Measurements from ENCODE around the gene CEP89.

Gene CEP89

DNA sequence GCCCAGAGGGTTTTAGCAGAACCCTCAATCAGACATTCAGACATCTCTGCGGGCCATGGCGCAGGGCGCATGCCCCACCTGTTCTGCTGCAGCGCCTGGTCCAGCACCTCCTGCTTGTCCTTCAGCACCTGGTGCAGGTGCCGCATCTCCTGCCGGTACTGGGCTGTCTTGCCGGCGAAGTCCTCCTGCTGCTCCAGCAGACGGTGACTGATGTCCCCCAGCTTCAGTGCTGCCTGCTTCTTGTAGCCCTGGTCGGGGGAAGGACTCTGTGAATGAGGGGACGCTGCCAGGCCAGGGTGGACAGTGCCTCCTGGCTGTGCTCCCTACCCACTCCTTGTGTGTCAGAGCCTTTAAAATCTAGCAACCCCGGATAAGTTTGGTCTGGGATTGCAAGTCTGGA lies 90.0 kb downstream of the CEP89 start:
- Histone ChIP-seq H3K4me3 (ENCODE audit: low read length) (no peak overlapping the region), H3K27ac (ENCODE audit: low read length) (no peak overlapping the region), H3K9me3 (replicated peaks; ENCODE audit: insufficient read depth, low read length) (no peaks in the 10 kb centered on the region), H4K20me1 (ENCODE audit: insufficient read depth, low read length) (no peaks in the 10 kb centered on the region), H3K9me2 (replicated peaks; ENCODE audit: insufficient read depth, low read length) (no peaks in the 10 kb centered on the region), H2AFZ (ENCODE audit: low read length) (no peak overlapping the region), H3K4me2 (ENCODE audit: low read depth, low read length) (no peak overlapping the region), H3K4me1 (ENCODE audit: low read length) (no peaks in the 10 kb centered on the region), H3K27me3 (replicated peaks; ENCODE audit: insufficient read depth, low read length) (no peaks in the 10 kb centered on the region), H3F3A (ENCODE audit: insufficient read depth, low read length) (no peaks in the 10 kb centered on the region), H3K9ac (ENCODE audit: low read length) (no peak overlapping the region), H3K36me3 (replicated peaks; ENCODE audit: insufficient read depth, low read length) (no peaks in the 10 kb centered on the region), H3K79me2 (ENCODE audit: low read length) (no peaks in the 10 kb centered on the region)
- no peak for DNase-seq
- TF ChIP-seq EZH2phosphoT487 (IDR thresholded peaks at IDR 0.05; ENCODE audit: low read length) (no peak), EZH2 (optimal IDR thresholded peaks at IDR 0.05; ENCODE audit: low read depth, low read length) (no peak)
- TF ChIP-seq, protein P1, sequence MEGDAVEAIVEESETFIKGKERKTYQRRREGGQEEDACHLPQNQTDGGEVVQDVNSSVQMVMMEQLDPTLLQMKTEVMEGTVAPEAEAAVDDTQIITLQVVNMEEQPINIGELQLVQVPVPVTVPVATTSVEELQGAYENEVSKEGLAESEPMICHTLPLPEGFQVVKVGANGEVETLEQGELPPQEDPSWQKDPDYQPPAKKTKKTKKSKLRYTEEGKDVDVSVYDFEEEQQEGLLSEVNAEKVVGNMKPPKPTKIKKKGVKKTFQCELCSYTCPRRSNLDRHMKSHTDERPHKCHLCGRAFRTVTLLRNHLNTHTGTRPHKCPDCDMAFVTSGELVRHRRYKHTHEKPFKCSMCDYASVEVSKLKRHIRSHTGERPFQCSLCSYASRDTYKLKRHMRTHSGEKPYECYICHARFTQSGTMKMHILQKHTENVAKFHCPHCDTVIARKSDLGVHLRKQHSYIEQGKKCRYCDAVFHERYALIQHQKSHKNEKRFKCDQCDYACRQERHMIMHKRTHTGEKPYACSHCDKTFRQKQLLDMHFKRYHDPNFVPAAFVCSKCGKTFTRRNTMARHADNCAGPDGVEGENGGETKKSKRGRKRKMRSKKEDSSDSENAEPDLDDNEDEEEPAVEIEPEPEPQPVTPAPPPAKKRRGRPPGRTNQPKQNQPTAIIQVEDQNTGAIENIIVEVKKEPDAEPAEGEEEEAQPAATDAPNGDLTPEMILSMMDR (IDR thresholded peaks at IDR 0.05; ENCODE audit: low read length): no peak

DNA sequence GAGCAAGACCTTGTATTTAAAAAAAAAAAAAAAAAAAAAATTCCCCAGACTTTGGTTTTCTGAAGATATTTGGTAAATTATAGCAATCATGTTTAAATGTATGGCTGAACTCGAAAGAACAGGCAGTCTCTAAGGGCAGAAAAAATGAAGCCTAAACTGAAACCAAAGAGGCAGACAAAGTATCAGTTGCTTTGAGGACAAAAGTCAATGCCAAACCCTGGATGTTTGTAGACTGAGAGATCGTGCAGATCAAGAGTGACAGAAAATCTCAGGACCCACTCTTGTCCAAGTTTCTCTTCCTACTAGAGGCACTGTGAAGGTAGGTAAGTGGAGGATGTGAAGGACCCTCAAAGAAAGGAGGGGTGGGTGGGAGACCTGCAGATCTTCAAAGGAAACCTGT lies 91.1 kb downstream of the CEP89 start:
- H3K9ac ChIP-seq (ENCODE audit: low read length): no peak overlapping the region
- H3K4me3 ChIP-seq (ENCODE audit: low read length): no peak overlapping the region
- H3K9me2 ChIP-seq (replicated peaks; ENCODE audit: insufficient read depth, low read length): no peaks in the 10 kb centered on the region
- H3K27me3 ChIP-seq (replicated peaks; ENCODE audit: insufficient read depth, low read length): no peaks in the 10 kb centered on the region
- H3K4me1 ChIP-seq (ENCODE audit: low read length): no peaks in the 10 kb centered on the region
- no peaks in the 10 kb centered on the region for H3K79me2 ChIP-seq (ENCODE audit: low read length)
- no peaks in the 10 kb centered on the region for H4K20me1 ChIP-seq (ENCODE audit: insufficient read depth, low read length)
- no peak overlapping the region for H2AFZ ChIP-seq (ENCODE audit: low read length)
- H3F3A ChIP-seq (ENCODE audit: insufficient read depth, low read length): no peaks in the 10 kb centered on the region
- TF ChIP-seq EZH2phosphoT487 (IDR thresholded peaks at IDR 0.05; ENCODE audit: low read length) (no peak), EZH2 (optimal IDR thresholded peaks at IDR 0.05; ENCODE audit: low read depth, low read length) (no peak)
- TF ChIP-seq, protein P1 (IDR thresholded peaks at IDR 0.05; ENCODE audit: low read length): no peak
- no peak for DNase-seq
- H3K9me3 ChIP-seq (replicated peaks; ENCODE audit: insufficient read depth, low read length): no peaks in the 10 kb centered on the region
- H3K36me3 ChIP-seq (replicated peaks; ENCODE audit: insufficient read depth, low read length): no peaks in the 10 kb centered on the region
- no peak overlapping the region for H3K27ac ChIP-seq (ENCODE audit: low read length)
- H3K4me2 ChIP-seq (ENCODE audit: low read depth, low read length): no peak overlapping the region

DNA sequence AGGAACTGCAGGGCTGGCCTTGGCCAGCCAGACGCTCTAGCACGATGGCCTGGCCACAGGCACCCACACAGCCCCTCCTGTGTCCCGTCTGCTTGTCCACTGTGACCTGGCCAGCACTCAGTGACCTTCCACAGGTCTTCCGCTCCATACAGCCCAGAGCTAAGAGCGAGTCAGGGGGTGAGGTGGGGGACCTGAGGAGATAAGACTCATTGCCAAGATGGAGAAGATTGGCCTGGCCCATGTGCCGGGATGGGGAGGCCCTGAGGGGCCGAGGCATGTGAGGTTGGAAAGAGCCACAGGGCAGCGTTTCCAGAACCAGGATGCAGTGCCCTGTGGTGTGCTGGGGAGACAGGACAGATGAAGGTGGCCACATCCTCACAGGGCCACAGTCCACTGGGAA lies 92.0 kb downstream of the CEP89 start:
- Histone ChIP-seq H3K27me3 (replicated peaks; ENCODE audit: insufficient read depth, low read length) (no peaks in the 10 kb centered on the region), H3F3A (ENCODE audit: insufficient read depth, low read length) (no peaks in the 10 kb centered on the region), H3K36me3 (replicated peaks; ENCODE audit: insufficient read depth, low read length) (no peaks in the 10 kb centered on the region), H2AFZ (ENCODE audit: low read length) (no peak overlapping the region), H4K20me1 (ENCODE audit: insufficient read depth, low read length) (no peaks in the 10 kb centered on the region), H3K4me2 (ENCODE audit: low read depth, low read length) (no peak overlapping the region), H3K4me1 (ENCODE audit: low read length) (no peaks in the 10 kb centered on the region), H3K4me3 (ENCODE audit: low read length) (no peak overlapping the region), H3K9me2 (replicated peaks; ENCODE audit: insufficient read depth, low read length) (no peaks in the 10 kb centered on the region), H3K79me2 (ENCODE audit: low read length) (no peaks in the 10 kb centered on the region), H3K9me3 (replicated peaks; ENCODE audit: insufficient read depth, low read length) (no peaks in the 10 kb centered on the region), H3K27ac (ENCODE audit: low read length) (no peak overlapping the region), H3K9ac (ENCODE audit: low read length) (no peak overlapping the region)
- TF ChIP-seq EZH2 (optimal IDR thresholded peaks at IDR 0.05; ENCODE audit: low read depth, low read length): no peak
- no peak for TF ChIP-seq EZH2phosphoT487 (IDR thresholded peaks at IDR 0.05; ENCODE audit: low read length)
- TF ChIP-seq, protein P1 (IDR thresholded peaks at IDR 0.05; ENCODE audit: low read length): no peak
- no peak for DNase-seq
